Pulmonary artery endothelial cell (primary cell): ENCODE data around the gene STK11. TPM values are rescaled to one million over a fixed set of nuclear protein-coding genes. Genes with fewer than 3 reads are reported as not detected.

ENCODE experiments used
- DNase-seq: peaks from one replicate; pipeline ENCODE4 v3.0.0-alpha.2; 2011; ENCODE audit warnings: low read depth, low spot score
- total RNA-seq: library from RNA; depleted of rRNA; stranded (reverse); fragments of >200 nt; gene quantifications from 2 replicates; pipeline ENCODE4 v1.2.3, GENCODE V29; 2014

STK11 gene
- total RNA-seq, 1 donor from 2014 or later: 100 TPM

DNA sequence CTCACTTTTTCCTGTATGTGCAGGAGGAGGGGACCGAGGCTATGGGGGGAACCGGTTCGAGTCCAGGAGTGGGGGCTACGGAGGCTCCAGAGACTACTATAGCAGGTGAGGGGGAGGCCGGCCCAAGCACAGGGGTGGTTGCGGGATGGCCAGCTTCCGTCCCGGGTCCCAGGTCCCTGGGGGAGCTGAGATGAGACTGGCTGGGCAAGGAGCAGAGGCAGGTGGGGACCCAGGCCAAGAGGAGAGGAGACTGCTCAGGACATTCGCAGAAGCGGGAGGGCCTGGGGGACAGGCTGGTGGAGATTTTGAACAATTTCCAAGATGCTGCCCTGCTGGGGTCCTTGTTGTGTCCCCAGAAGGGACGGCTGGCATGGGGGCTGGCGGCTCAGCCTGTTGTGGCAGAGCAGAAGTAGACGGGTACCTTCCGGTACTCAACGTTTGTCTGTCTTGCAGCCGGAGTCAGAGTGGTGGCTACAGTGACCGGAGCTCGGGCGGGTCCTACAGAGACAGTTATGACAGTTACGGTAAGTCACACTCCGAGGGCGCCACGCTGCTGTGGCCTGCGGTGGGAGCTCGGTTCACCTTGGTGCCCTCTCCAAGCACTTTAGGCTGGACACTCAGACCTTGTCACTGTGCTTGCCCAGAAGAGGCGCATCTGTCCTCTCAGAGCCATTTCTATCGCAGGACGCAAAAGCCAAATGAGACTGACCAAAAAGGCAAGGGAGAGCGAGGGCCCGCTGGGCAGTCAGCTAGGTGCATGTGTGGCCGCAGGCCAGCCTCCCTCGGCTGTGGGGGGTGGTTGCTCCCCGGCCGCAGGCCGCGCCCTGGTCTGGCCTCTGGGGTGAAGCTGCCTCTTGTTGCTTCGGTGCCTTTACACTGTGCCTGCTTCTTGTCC lies 66.2 kb downstream of the STK11 start:
- DNase-seq: no peak

DNA sequence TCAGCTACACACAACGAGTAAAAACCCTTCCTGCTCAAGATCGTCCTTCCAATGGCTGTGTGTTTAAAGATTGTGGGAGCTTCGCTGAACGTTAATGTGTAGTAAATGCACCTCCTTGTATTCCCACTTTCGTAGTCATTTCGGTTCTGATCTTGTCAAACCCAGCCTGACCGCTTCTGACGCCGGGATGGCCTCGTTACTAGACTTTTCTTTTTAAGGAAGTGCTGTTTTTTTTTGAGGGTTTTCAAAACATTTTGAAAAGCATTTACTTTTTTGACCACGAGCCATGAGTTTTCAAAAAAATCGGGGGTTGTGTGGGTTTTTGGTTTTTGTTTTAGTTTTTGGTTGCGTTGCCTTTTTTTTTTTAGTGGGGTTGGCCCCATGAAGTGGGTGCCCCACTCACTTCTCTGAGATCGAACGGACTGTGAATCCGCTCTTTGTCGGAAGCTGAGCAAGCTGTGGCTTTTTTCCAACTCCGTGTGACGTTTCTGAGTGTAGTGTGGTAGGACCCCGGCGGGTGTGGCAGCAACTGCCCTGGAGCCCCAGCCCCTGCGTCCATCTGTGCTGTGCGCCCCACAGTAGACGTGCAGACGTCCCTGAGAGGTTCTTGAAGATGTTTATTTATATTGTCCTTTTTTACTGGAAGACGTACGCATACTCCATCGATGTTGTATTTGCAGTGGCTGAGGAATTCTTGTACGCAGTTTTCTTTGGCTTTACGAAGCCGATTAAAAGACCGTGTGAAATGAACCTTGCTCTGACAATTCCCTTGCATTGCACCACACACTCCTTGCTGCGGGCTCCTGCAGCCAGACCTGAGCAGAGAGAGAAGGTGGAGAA lies 67.1 kb downstream of the STK11 start:
- no peak for DNase-seq

- no peak for DNase-seq
These were observed 67.9 kb downstream of the STK11 start for GRCh38 chr19:1273263-1274041.

DNA sequence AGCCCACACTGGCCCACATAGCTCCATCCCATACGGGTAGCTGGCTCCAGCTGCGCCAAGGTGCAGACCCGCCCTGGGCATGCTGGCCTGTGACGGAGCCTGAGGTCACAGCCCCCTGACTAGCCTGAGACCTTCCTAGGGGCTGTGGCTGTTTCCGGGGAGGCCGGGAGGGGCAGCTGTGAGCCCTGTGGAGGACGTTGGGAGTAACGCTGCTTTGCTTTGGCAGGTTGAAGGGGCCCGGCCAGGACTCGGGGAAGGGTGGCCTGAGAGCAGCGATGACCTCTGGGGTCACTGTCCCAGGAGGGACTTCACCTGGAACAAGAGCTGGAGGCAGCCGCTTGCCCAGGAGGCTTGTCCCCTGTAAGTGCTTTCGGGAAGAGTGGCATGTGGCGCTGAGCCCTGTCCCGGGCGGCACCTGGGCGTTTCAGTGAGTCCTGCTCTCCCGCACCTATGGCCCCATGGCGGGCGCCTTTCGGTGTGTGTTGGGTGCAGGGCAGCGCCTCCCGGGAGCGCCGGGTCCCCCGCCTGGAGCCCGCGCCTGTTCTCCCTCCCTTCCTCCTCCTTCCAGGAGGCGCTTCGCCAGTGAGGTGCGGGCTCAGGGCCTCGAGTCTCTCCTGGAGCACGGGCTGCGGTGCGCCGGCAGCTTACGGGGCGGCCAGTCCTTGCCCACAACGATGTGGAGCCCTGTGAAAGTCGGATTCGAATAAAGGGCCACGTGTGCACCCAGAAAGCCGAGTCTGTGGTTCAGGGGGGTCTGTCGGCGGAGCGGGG lies 68.7 kb downstream of the STK11 start:
- DNase-seq: no peak

GRCh38 chr19:1274852-1275259 lies 69.3 kb downstream of the STK11 start:
- no peak for DNase-seq

- DNase-seq: peak; percentile 84
These were observed 69.8 kb downstream of the STK11 start, which contains the start of gene FAM174C for GRCh38 chr19:1275260-1275975. FAM174C (plus strand) TSS chr19:1275530; CDS start chr19:1275550, 20 bp downstream.

DNA sequence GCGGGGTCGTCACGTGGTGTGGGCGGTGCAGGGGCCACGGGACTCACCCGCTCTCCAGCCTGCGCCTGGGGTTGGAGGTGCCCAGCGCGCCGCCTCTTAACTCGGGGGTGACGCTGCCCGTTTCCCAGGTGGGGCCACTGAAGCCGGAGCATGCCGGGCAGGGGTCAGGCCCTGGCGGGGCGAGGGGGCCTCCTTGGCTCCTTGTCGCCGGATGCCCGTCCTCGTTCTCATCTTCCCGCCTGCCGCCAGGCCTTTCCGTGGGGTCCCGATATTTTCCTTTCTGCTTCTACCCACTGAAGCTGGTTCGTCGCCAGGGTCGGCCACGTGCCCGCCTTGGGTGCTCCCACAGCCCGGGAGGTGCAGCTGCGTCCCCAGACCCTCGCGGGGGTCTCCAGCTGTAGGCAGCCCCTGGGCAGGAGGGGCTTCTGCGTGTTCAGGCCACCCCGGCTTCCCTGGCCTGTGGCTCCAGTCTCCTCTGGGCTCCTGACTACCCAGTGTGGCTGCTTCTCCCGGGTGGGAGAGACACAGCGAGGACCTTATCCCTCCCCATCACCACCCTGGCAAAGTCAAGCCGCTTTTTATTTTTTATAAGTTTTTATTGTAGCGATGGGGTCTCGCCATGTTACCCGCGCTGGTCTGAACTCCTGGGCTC lies 70.5 kb downstream of the STK11 start:
- no peak for DNase-seq

GRCh38 chr19:1276628-1277022 lies 71.0 kb downstream of the STK11 start:
- DNase-seq: no peak

DNA sequence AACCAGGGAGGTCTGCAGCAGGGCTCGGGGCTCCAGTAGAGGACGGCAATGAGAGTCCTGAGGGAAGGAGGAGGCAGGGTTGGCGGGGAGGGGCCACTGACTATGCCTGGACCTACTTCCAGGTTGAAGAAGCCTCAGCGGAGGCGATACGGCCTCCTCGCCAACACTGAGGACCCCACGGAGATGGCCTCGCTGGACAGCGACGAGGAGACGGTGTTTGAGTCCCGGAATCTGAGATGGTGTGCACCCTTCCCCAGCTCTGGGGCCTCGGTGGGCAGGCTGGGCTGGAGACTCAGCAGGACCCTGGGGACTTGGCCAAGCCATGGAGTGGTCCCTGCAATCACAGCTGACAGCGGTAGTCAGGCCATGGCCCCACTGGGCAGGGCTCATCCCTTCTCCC lies 71.5 kb downstream of the STK11 start:
- DNase-seq: no peak

Other genes with a start within 250 kb of the STK11 start
- 106 and 115 TPM in 2 replicates for gene WDR18, start 221.4 kb upstream of the STK11 start, total RNA-seq
- 0.39 and 0.59 TPM in 2 replicates for gene GRIN3B, start 205.4 kb upstream of the STK11 start, total RNA-seq
- gene TMEM259, start 184.7 kb upstream of the STK11 start, total RNA-seq: 49.5 and 65.1 TPM in 2 replicates
- gene RNU6-2, start 184.3 kb upstream of the STK11 start, total RNA-seq: not detected in 2 replicates
- 159 and 188 TPM in 2 replicates for gene CNN2, start 179.2 kb upstream of the STK11 start, total RNA-seq
- gene ABCA7, start 165.7 kb upstream of the STK11 start, total RNA-seq: 3.5 and 5.9 TPM in 2 replicates
- 10.2 and 20.2 TPM in 2 replicates for gene ARHGAP45, start 138.6 kb upstream of the STK11 start, total RNA-seq
- gene POLR2E, start 110.4 kb upstream of the STK11 start, total RNA-seq: 133 and 163 TPM in 2 replicates
- gene GPX4, start 101.8 kb upstream of the STK11 start, total RNA-seq: 380 and 410 TPM in 2 replicates
- 30.4 and 55.0 TPM in 2 replicates for gene SBNO2, start 31.5 kb upstream of the STK11 start, total RNA-seq
- 2.1 and 2.2 TPM in 2 replicates for gene CBARP, start 32.2 kb downstream of the STK11 start, total RNA-seq
- 21.4 and 28.9 TPM in 2 replicates for gene ATP5F1D, start 36.0 kb downstream of the STK11 start, total RNA-seq
- gene MIDN, start 42.8 kb downstream of the STK11 start, total RNA-seq: 11.4 and 13.4 TPM in 2 replicates
- gene CIRBP, start 63.6 kb downstream of the STK11 start, total RNA-seq: 99.5 and 247 TPM in 2 replicates
- gene FAM174C, start 69.8 kb downstream of the STK11 start, total RNA-seq: 19.1 and 26.0 TPM in 2 replicates
- 0.07 TPM in 1 of 2 replicates, not detected in the other for gene EFNA2, start 80.1 kb downstream of the STK11 start, total RNA-seq
- gene NDUFS7, start 178.1 kb downstream of the STK11 start, total RNA-seq: 51.7 and 68.7 TPM in 2 replicates
- gene GAMT, start 195.8 kb downstream of the STK11 start, total RNA-seq: 12.3 and 25.5 TPM in 2 replicates
- gene DAZAP1, start 201.8 kb downstream of the STK11 start, total RNA-seq: 94.8 and 106 TPM in 2 replicates
- 343 and 371 TPM in 2 replicates for gene RPS15, start 232.6 kb downstream of the STK11 start, total RNA-seq
- gene APC2, start 244.3 kb downstream of the STK11 start, total RNA-seq: 0.04 and 0.26 TPM in 2 replicates